A673 (cell line): Measurements from ENCODE around the gene KLHL17. TPM values are rescaled to one million over a fixed set of nuclear protein-coding genes. Genes with fewer than 3 reads are reported as not detected.
A peak's percentile ranks its signal among the peaks of the same experiment; 100 is the strongest.

Source experiments
- BruUV-seq: library from RNA; stranded (reverse); fragments of 400-500 nt; replicated peaks from 2 replicates; lab custom pipeline; 2021; lab: Mats Ljungman, UMichigan
- CTCF ChIA-PET: fragments of 300-600 bp; sonication (Branson Sonifier 250); formaldehyde crosslinking; loops from one replicate; lab custom pipeline; 2022; ENCODE audit warnings: antibody characterized with exemption; lab: Charles Lee
- POLR2A ChIA-PET: fragments of 300-600 bp; sonication (Branson Sonifier 250); formaldehyde crosslinking; loops from one replicate; lab custom pipeline; 2022; ENCODE audit warnings: antibody characterized with exemption; ENCODE audit not compliant: low non-redundant PET; lab: Charles Lee
- DNase-seq: peaks from one replicate; pipeline ENCODE4 v3.0.0-alpha.2; 2015; ENCODE audit warnings: low spot score
- H3K27ac ChIP-seq: fragments of 200-600 bp; sonication (generic); 2 replicates; pipeline ENCODE4 v1.5.1; 2016; ENCODE audit warnings: mixed run types, low read depth, mild to moderate bottlenecking, mixed read lengths, antibody characterized with exemption, low read length; ENCODE audit not compliant: poor library complexity, severe bottlenecking
- H3K27me3 ChIP-seq: fragments of 200-600 bp; sonication (generic); replicated peaks from 2 replicates; pipeline ENCODE4 v1.6.1; 2017; ENCODE audit warnings: mixed run types, low read depth, mild to moderate bottlenecking, mixed read lengths, antibody characterized with exemption, low read length; ENCODE audit not compliant: insufficient read depth, poor library complexity
- H3K36me3 ChIP-seq: fragments of 200-600 bp; sonication (generic); 2 replicates; pipeline ENCODE4 v1.6.1; 2016; ENCODE audit warnings: mixed run types, mild to moderate bottlenecking, mixed read lengths, antibody characterized with exemption, low read length; ENCODE audit not compliant: insufficient read depth, poor library complexity, severe bottlenecking
- H3K4me1 ChIP-seq: fragments of 200-600 bp; sonication (generic); 2 replicates; pipeline ENCODE4 v1.6.1; 2017; ENCODE audit warnings: mixed run types, mild to moderate bottlenecking, mixed read lengths, antibody characterized with exemption, low read length; ENCODE audit not compliant: insufficient read depth, poor library complexity, severe bottlenecking
- H3K4me3 ChIP-seq: fragments of 200-600 bp; sonication (generic); 2 replicates; pipeline ENCODE4 v1.5.1; 2016; ENCODE audit warnings: low read depth, mixed run types, mild to moderate bottlenecking, mixed read lengths, low read length; ENCODE audit not compliant: poor library complexity, severe bottlenecking
- H3K9me3 ChIP-seq: fragments of 200-600 bp; sonication (generic); 2 replicates; pipeline ENCODE4 v1.6.1; 2016; ENCODE audit warnings: mixed run types, low read depth, mild to moderate bottlenecking, mixed read lengths, antibody characterized with exemption, low read length; ENCODE audit not compliant: poor library complexity, severe bottlenecking
- CTCF ChIP-seq: fragments of 300-800, 200-600 bp; sonication (generic); conservative IDR thresholded peaks from 2 replicates; pipeline ENCODE4 v1.5.1; 2017; ENCODE audit warnings: low read depth, mild to moderate bottlenecking, antibody characterized with exemption, low read length, moderate library complexity, mixed read lengths
- EZH2 ChIP-seq: fragments of 200-600 bp; sonication (generic); IDR thresholded peaks from 2 replicates; pipeline ENCODE4 v1.6.1; 2017; ENCODE audit warnings: borderline replicate concordance, low read depth, mild to moderate bottlenecking, mixed read lengths, antibody characterized with exemption, low read length; ENCODE audit not compliant: poor library complexity, severe bottlenecking
- intact Hi-C: fragments of 100-400 bp; cut with micrococcal nuclease; formaldehyde crosslinking; loops from one replicate; pipeline ENCODE4 v1.10.0; 2022; ENCODE audit not compliant: unreplicated experiment
- total RNA-seq: library from RNA; stranded (reverse); gene quantifications from 2 replicates; pipeline ENCODE4 v1.2.3, GENCODE V29; 2021

Gene KLHL17
- total RNA-seq, 1 experiment from 2014 or later = 43.3 TPM

- H3K36me3 ChIP-seq = peaks cover 29% of the 10 kb centered on the region
- intact Hi-C loops = no loop called here
- no TSS peak for BruUV-seq
- POLR2A ChIA-PET = no interaction called here
- DNase-seq = no peak
- TF ChIP-seq EZH2 (no peak), CTCF (no peak)
- no peaks in the 10 kb centered on the region for H3K9me3 ChIP-seq
- H3K4me1 ChIP-seq = peaks cover 12% of the 10 kb centered on the region
- H3K27me3 ChIP-seq = no peaks in the 10 kb centered on the region
- H3K4me3 ChIP-seq = peak overlapping the region; percentile 98
- peak overlapping the region; percentile 65 for H3K27ac ChIP-seq
- CTCF ChIA-PET = no interaction called here
Observed at GRCh38 chr1:959731-960362, 537 bp upstream of the KLHL17 start.

- no peak for DNase-seq
- Histone ChIP-seq H3K9me3 (no peaks in the 10 kb centered on the region), H3K27me3 (no peaks in the 10 kb centered on the region), H3K4me1 (peaks cover 12% of the 10 kb centered on the region), H3K27ac (peak overlapping the region; percentile 65), H3K36me3 (peaks cover 16% of the 10 kb centered on the region), H3K4me3 (peak overlapping the region; percentile 98)
- intact Hi-C loops = no loop called here
- ChIA-PET POLR2A (no interaction called here), CTCF (no interaction called here)
- no TSS peak for BruUV-seq
- TF ChIP-seq EZH2 (no peak), CTCF (no peak)
Observed at GRCh38 chr1:961132-961669, 817 bp downstream of the KLHL17 start.

- Histone ChIP-seq H3K4me1 (peaks cover 15% of the 10 kb centered on the region), H3K4me3 (no peak overlapping the region), H3K27me3 (no peaks in the 10 kb centered on the region), H3K36me3 (peaks cover 6% of the 10 kb centered on the region), H3K9me3 (no peaks in the 10 kb centered on the region), H3K27ac (no peak overlapping the region)
- TF ChIP-seq CTCF (no peak), EZH2 (no peak)
- no peak for DNase-seq
- POLR2A ChIA-PET = no interaction called here
- intact Hi-C loops = no loop called here
- CTCF ChIA-PET = no interaction called here
- BruUV-seq = no TSS peak
Observed at GRCh38 chr1:962381-963300, 2.3 kb downstream of the KLHL17 start.
